GM12874 (cell line): ENCODE measurements around the gene AP3B2.

ENCODE experiments used
- TF ChIP-seq, protein P1 (sequence below): IDR thresholded peaks from 2 replicates; pipeline ENCODE4 v1.5.1; 2011; ENCODE audit warnings: low read depth, mild to moderate bottlenecking, control low read depth, low read length, moderate library complexity; ENCODE audit not compliant: insufficient read depth

The AP3B2 gene

DNA sequence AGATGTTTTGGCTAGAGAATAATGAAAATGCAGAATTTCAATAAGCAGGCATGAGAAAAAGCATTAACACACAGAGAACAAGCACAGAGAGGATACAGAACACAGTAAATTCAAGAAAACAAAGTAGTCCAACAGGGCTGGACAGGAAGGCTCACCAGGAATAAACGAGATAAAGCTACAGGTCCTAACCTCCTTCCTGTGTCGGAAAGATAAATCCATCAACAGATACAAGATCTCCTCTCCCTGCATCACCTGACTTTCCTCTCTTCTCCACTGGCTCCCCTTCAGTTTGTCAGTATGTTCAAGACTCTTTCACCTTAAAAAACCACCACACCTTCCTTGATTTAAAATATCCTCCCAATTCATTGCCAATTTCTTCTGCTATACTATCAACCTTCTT is 73.9 kb downstream of the AP3B2 start:
- TF ChIP-seq, protein P1, sequence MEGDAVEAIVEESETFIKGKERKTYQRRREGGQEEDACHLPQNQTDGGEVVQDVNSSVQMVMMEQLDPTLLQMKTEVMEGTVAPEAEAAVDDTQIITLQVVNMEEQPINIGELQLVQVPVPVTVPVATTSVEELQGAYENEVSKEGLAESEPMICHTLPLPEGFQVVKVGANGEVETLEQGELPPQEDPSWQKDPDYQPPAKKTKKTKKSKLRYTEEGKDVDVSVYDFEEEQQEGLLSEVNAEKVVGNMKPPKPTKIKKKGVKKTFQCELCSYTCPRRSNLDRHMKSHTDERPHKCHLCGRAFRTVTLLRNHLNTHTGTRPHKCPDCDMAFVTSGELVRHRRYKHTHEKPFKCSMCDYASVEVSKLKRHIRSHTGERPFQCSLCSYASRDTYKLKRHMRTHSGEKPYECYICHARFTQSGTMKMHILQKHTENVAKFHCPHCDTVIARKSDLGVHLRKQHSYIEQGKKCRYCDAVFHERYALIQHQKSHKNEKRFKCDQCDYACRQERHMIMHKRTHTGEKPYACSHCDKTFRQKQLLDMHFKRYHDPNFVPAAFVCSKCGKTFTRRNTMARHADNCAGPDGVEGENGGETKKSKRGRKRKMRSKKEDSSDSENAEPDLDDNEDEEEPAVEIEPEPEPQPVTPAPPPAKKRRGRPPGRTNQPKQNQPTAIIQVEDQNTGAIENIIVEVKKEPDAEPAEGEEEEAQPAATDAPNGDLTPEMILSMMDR, result no peak

DNA sequence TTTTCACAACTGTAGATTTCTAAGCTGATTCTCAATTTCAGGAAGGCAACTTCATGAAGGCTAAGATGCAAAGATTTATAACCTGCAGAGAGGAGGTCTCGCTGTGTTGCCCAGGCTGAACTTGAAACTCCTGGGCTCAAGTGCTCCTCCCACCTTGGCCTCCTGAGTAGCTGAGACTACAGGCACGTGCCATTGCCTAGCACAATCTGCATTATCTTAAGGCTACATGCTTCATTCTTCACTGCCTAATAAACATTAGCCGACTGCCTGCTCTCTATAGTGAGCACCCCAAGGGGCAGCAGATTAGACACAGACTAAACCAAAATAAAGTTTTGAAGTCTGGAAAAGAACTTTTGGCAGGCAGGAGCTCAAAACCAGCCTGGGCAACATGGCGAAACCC is 79.6 kb downstream of the AP3B2 start:
- TF ChIP-seq, protein P1, result no peak

DNA sequence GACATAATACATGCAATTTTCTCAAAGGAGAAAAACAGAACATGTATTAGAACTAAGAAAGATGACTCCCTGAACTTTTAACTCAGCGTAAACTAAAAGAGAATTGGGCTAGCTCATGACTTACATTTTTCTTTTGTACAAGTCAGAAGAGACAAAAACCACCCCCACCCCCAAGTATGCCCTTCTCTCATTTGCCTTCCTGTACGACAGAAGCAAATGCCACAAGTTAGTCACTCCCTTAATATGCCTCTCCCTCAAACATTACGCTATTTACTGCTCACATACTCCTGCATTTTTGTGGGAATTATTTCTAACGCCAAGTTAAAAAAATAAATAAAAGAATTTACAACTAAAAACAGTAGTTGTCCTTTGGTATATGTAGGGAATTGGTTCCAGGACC is 84.5 kb downstream of the AP3B2 start:
- TF ChIP-seq, protein P1, result no peak

DNA sequence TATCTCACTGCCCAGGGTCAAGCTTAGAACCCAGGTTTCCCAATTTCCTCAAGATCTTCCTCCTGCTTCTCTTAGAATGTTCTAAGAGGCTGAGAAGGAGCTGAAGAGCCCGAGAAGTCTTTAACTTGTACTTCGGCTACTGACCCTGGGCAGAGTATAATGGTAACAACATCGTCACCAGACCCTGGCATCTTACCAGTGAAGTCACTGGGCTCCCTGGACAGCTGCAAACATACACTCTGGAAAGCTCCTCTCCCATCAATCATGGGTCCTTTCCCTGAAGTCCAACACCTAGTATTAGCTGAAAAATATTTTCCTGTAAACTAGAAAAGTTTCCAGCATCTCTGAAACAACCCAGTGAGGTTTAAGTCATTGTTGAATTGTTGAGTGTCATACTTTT is 85.2 kb downstream of the AP3B2 start:
- TF ChIP-seq, protein P1, result no peak

DNA sequence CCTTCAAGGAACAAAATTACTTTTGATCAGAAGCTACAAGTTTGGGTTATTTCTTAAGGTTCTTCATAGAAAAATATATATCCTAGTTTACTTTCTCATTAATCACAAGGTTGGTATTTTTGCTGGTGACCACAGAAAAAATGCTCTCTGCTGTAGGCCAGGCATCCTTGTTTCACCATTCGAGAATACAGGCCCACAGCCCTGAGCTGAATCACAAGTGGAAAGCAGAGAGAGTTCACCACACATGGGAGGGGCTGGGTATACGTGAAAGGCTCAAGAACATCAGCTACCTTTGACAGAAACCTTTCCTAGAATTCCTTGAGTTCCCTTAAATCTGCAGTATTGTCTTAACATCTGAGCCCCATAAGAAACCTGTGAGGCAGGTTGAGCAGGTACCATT is 85.7 kb downstream of the AP3B2 start:
- TF ChIP-seq, protein P1, result no peak

DNA sequence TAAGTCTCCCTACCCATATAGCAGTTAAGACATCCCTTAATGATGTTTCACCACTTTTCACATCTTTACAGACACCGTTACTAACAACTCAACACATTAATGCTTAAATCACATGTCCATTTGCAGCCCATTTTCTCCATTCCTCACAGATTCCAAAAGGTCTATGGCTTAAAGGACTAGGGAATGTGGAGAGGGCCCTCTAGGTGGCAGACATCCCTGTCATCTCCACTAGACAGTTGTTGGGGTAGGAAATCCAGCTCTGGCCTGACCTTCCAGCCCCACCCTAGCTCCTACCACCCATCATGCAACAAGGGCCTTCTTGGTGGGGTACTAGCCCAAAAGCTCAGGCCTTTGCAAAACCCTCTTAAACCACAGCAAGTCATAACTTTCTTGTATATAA is 87.7 kb downstream of the AP3B2 start:
- TF ChIP-seq, protein P1, result no peak

DNA sequence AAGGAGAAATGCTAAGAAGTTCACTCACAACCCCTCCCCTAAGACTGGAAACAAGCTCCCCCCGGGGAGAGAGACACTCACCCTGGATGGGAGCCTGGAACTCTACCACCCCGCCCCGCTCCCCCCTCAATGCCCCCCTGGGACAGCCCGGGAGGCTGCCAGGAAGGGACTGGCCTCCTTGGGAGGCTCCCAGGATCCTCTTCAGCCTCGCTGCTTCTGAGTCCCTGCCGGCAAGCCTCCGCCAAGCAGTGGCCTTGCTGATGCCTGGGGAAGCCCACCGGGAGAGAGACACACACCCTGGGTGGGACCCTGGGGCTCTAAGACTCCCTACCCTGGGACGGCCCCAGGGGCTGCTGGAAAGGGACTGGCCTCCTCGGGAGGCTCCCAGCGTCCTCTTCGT is 95.9 kb downstream of the AP3B2 start:
- TF ChIP-seq, protein P1, result no peak

DNA sequence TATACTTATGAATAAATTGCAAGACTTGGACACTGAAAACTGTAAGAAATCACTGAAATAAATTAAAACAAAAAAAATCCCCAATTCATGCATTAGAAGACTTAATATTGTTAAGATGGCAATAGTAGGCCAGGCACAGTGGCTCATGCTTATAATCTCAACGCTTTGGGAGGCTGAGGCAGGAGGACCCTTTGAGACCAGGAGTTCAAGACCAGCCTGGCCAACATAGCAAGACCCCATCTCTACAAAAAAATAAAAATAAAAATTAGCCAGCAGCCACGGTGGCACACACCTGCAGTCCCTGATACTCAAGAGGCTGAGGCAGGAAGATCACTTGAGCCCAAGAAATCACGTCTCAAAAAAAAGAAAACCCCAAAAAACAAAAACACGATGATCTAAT is 98.3 kb downstream of the AP3B2 start:
- TF ChIP-seq, protein P1, result no peak
